ENCODE measurements around the gene ZNF484.
"Not testable (repeated sequence)": the region's sequence is repeated elsewhere in the genome, so short reads cannot be mapped to it uniquely, and the experiment has no call there.

ZNF484 gene

DNA sequence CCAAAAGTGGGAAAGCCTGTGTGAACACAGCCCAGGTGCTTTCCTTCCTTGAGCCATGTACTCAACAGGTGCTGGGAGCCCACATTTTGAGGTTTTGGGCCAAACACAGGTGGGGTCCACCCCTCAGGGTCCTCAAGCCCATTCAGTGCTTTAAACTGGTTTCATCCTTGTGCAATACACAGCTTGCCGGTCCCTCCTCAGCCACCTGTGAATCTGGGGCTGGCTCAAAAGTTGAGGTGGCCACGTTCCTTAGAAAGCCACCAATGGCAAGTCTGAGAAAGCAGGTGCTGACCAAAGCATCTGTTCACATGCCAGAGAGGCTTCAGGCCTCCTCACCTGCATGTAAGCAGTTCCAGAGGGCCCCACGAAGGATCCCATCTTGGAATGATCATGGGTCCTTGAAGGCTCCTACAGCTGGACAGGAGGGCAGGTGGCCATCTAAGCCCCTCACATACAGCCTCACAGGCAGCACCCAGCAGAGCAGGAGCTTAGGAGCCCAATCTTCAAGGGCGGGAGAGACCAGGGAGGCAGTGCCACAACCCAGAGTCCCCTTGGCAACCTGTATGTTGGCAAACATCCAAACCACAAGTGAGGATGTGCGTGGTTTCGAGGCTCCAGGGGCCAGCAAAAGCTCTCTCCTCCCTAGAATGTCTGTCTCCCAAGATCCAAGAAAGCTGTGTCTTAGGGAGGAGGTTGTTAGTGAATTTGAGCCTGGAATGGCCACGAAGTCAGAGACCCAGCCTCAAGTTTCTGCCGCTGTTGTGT, 9.2 kb upstream of the ZNF484 start:
- not testable (repeated sequence) for H3K4me3 Mint-ChIP-seq
- H3K27me3 Mint-ChIP-seq, result peaks cover 23% of the 10 kb centered on the region

DNA sequence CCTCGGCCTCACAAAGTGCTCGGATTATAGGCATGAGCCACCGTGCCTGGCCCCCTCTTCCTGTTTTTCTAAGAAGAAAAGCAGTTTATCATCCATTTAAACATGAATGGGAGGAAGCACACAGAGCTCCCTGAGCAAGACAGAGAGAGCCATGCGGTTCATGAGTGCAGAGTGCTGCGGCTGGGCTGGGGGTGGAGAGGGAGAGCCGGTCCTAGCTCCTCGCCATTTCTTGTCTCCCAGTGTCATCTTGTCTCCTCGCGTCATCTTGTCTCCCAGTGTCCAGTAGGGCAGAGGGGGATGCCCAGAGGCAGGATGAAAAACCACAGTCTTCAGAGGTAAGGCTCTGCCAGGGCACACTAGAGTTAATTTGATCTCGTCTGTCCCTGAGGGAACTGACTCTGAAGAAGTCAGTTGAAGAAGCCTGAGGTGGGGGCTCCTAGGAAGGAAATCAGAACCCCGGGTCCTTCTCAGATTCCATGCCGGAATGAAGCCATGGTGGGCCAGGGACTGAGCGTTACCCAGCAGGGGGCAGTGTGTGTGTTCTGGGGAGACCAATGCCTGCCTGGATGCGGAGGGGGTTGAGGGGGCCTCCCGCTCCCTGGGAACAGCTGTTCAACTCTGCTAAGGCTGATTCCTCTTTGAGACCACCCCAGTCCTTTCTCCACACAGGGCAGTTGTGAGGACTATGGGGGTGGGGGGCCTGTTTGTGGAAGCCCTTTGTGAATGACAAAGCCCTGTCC, 6.0 kb upstream of the ZNF484 start:
- H3K27ac Mint-ChIP-seq, H3K9me3 Mint-ChIP-seq: not testable (repeated sequence)
- peaks cover 28% of the 10 kb centered on the region for H3K4me1 Mint-ChIP-seq

More for the DNA sequence above, 9.2 kb upstream of the ZNF484 start:
- H3K9me3 Mint-ChIP-seq, H3K27ac Mint-ChIP-seq, H3K36me3 Mint-ChIP-seq, CTCF ChIA-PET: not testable (repeated sequence)
- DNase-seq, result peak; percentile 65
- H3K4me1 Mint-ChIP-seq, result peaks cover 31% of the 10 kb centered on the region

DNA sequence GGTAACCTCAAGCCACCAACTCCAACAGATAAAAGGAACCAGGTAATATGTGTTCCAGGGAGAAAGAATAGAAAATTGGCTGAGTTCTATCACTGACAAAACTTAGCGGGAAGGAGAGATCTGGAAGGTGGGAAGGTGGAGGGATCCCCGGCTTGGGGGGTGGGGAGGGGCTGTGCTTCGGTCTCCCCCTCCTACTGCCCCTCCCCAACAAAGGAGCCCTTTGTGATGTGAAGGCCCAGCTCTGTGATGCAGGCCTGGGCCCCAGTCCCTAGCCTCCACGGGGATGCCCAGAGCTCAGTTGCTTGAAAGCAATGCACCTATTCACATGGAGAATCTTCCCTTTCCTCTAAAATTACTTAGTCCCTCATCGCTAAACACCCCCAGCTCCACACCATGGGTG, 4.4 kb upstream of the ZNF484 start:
- CTCF ChIA-PET, result no interaction called here
- no peak overlapping the region for H3K27ac Mint-ChIP-seq
- H3K4me1 Mint-ChIP-seq, result peaks cover 25% of the 10 kb centered on the region

More for the DNA sequence above, 6.0 kb upstream of the ZNF484 start:
- CTCF ChIA-PET, H3K36me3 Mint-ChIP-seq, DNase-seq, H3K27me3 Mint-ChIP-seq, H3K4me3 Mint-ChIP-seq: not testable (repeated sequence)

DNA sequence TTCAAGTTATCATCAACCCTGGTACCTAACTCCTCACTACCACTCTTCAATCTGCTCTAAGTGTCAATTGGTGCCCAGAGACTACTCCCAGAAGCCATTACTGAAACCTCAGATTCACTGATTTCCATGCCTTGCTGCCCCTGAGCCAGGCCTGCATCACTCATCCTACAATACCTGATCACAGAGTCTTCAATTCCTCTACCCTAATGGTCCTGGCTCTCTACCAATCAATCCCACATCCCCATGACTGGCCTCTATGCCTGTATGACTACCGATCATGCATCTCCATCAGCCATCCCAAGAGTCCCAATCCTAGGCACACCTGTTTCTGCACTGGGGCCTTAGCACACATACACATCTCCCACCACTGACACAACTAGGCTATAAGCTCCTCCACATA, 2.5 kb downstream of the ZNF484 start:
- Mint-ChIP-seq H3K9me3 (no peaks in the 10 kb centered on the region), H3K4me1 (peaks cover 41% of the 10 kb centered on the region), H3K27ac (no peak overlapping the region), H3K4me3 (no peak overlapping the region), H3K36me3 (peaks cover 52% of the 10 kb centered on the region), H3K27me3 (no peaks in the 10 kb centered on the region)
- DNase-seq, result no peak
- CTCF ChIA-PET, result no interaction called here

More for the DNA sequence above, 4.4 kb upstream of the ZNF484 start:
- peaks cover 14% of the 10 kb centered on the region for H3K36me3 Mint-ChIP-seq
- H3K9me3 Mint-ChIP-seq, result no peaks in the 10 kb centered on the region
- DNase-seq, result no peak
- peaks cover 9% of the 10 kb centered on the region for H3K27me3 Mint-ChIP-seq
- H3K4me3 Mint-ChIP-seq, result no peak overlapping the region

DNA sequence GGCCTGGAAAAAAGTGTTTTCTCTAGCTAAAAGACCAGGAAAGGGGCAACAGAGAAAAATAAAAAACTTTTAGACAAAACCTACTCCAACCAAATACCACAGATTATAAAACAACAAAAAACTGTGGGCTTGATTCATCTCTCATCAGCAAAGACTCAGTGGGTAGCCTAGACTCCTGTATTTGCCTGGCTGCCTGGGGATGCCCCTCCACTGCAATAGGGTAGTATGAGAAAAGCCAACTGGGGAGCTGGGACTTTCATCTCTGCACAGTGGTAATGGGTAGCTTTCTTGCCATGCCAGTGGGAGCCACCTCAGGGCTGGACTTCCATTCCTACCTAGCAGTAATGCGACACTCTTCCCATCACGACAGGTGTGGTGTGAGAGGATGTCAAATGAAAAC, 7.5 kb downstream of the ZNF484 start:
- Mint-ChIP-seq H3K36me3 (peaks cover 66% of the 10 kb centered on the region), H3K27me3 (no peaks in the 10 kb centered on the region), H3K9me3 (peaks cover 3% of the 10 kb centered on the region), H3K4me3 (no peak overlapping the region), H3K27ac (no peak overlapping the region), H3K4me1 (peaks cover 12% of the 10 kb centered on the region)
- CTCF ChIA-PET, result no interaction called here
- no peak for DNase-seq

DNA sequence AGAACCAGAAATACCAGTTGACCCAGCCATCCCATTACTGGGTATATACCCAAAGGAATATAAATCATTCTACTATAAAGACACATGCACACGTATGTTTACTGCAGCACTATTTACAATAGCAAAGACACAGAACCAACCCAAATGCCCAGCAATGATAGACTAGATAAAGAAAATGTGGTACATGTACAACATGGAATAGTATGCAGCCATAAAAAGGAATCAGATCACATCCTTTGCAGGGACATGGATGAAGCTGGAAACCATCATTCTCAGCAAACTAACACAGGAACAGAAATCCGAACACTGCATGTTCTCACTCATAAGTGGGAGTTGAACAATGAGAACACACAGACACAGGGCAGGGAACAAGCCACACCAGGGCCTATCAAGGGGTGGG, 11.2 kb downstream of the ZNF484 start:
- H3K27me3 Mint-ChIP-seq, H3K9me3 Mint-ChIP-seq, H3K4me3 Mint-ChIP-seq, H3K4me1 Mint-ChIP-seq, CTCF ChIA-PET, H3K27ac Mint-ChIP-seq, DNase-seq: not testable (repeated sequence)
- H3K36me3 Mint-ChIP-seq, result peaks cover 76% of the 10 kb centered on the region

DNA sequence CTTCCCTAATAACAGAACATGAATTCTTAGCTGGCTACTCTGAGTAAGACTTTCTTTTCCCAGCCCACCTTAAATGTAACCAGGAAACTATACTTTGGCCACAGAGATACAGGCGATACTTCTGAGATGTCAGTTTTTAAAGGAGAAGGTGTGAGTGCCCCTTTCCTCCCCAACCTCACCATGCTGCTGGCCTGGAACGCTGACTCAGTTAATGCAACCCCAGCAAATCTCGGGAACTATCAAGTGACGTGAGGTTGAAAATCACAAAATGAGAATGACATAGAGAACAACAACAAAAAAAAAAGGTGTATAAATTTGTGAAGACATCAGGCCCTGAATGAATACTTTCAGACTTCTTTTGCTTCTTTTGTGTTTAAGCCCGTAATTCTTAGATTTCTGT, 13.7 kb downstream of the ZNF484 start:
- Mint-ChIP-seq H3K27ac (no peak overlapping the region), H3K4me3 (no peak overlapping the region), H3K36me3 (peaks cover 77% of the 10 kb centered on the region), H3K9me3 (peaks cover 12% of the 10 kb centered on the region), H3K27me3 (no peaks in the 10 kb centered on the region), H3K4me1 (peaks cover 9% of the 10 kb centered on the region)
- CTCF ChIA-PET, result no interaction called here
- DNase-seq, result no peak

DNA sequence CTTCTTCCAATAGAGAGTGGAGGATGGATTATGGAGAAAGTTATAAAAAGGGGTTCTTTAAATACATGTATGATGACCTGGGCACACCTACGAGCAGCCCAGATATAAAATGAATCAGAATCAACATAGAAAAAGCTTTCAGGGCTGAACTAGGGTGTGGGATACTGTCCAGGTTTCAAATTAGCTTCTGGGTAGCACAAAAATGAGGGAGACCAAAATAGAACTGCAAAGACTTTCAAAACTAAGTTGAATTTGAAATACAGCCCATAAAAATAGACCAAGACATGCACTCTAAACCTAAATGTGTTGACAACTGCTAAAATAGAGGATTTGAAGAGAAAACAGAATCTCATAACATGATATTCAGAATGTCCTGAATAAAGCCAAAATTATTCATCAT, 17.0 kb downstream of the ZNF484 start:
- CTCF ChIA-PET, result no interaction called here
- Mint-ChIP-seq H3K4me3 (no peak overlapping the region), H3K27me3 (no peaks in the 10 kb centered on the region), H3K36me3 (peaks cover 75% of the 10 kb centered on the region), H3K9me3 (peaks cover 9% of the 10 kb centered on the region), H3K4me1 (peaks cover 6% of the 10 kb centered on the region), H3K27ac (no peak overlapping the region)
- DNase-seq, result no peak

DNA sequence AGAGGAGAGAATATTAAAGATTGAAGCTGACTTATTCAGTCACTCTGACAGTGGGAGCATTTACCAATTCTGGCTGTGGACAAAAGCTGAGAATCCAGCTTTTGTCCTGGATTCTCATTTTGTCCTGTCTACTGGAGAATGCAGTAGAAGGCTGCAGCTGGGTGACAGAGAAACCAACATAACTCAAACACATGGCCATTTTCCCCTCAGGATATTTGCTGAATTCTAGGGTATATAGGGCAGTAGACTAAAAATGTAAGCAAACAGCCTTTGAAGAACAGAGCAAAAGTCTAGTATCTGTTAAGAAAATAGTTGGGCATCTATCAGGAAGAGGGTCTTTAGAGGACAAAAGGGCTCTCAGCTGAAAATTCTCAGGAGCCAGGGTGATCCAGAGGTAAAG, 20.6 kb downstream of the ZNF484 start:
- DNase-seq, result no peak
- CTCF ChIA-PET, result interaction anchor here (0.7 kb wide), 1 partner anchor 59 kb away, joined by 3 read pairs; no protein-coding TSS in a partner anchor
- H3K36me3 Mint-ChIP-seq, result peaks cover 79% of the 10 kb centered on the region
- peaks cover 5% of the 10 kb centered on the region for H3K4me1 Mint-ChIP-seq
- H3K4me3 Mint-ChIP-seq, result no peak overlapping the region
- no peak overlapping the region for H3K27ac Mint-ChIP-seq
- no peaks in the 10 kb centered on the region for H3K27me3 Mint-ChIP-seq
- H3K9me3 Mint-ChIP-seq, result peaks cover 8% of the 10 kb centered on the region

DNA sequence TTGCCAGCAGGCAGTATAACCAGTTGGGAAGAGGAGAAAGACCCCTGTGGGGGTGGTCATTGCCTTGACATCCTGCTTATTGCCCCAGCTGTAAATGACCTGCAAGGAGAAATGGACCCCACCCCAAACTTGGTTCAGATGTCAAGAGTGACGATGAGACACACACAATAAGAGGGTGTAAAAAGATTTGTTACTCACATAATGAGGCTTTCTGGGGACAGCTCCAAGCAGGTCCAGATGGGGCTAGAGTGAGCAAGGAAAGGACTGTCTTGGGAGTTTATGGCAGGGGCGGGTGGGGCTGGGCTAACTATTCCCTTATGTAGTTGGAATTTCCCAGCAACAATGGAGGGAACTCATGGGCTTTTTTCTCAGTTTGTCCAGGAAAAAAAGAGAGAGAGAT, 24.1 kb downstream of the ZNF484 start:
- Mint-ChIP-seq H3K4me1 (no peaks in the 10 kb centered on the region), H3K9me3 (peaks cover 16% of the 10 kb centered on the region), H3K36me3 (peaks cover 81% of the 10 kb centered on the region), H3K27me3 (no peaks in the 10 kb centered on the region), H3K4me3 (no peak overlapping the region), H3K27ac (no peak overlapping the region)
- no peak for DNase-seq
- CTCF ChIA-PET, result no interaction called here

DNA sequence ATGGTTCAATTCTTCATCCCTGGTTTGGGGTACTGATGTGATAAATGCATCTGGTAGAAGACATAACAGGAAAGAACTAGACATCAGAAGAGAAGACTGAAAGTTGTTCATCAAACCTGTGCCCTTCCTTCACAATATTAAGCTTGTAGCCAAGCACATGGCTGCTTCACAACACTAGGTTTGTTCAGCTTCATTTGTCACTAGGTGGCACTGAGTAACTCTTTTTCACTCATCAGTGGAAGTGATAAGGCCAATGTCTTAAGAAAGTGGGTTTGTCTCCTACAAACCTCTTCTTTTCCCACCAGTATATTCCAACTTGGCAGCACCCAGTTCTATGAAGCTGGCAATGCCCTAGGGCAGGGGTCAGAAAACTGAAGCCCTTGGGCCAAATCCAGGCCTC, 26.9 kb downstream of the ZNF484 start:
- Mint-ChIP-seq H3K27ac (no peak overlapping the region), H3K27me3 (no peaks in the 10 kb centered on the region), H3K36me3 (peaks cover 88% of the 10 kb centered on the region), H3K9me3 (peaks cover 42% of the 10 kb centered on the region), H3K4me1 (no peaks in the 10 kb centered on the region), H3K4me3 (no peak overlapping the region)
- no peak for DNase-seq
- CTCF ChIA-PET, result no interaction called here

DNA sequence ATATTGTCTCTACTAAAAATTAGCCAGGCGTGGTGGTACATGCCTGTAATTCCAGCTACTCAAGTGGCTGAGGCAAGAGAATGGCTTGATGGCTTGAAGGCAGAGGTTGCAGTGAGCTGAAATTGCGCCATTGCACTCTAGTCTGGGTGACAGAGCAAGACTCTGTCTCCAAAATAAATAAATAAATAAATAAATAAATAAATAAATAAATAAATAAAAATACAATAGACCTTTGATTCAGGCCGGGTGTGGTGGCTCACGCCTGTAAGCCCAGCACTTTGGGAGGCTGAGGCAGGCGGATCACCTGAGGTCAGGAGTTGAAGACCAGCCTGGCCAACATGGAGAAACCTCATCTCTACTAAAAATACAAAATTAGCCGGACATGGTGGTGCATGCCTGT, 29.1 kb downstream of the ZNF484 start:
- H3K4me1 Mint-ChIP-seq, H3K27me3 Mint-ChIP-seq, CTCF ChIA-PET, H3K27ac Mint-ChIP-seq, H3K4me3 Mint-ChIP-seq, DNase-seq: not testable (repeated sequence)
- H3K36me3 Mint-ChIP-seq, result peaks cover 82% of the 10 kb centered on the region
- H3K9me3 Mint-ChIP-seq, result peaks cover 56% of the 10 kb centered on the region

DNA sequence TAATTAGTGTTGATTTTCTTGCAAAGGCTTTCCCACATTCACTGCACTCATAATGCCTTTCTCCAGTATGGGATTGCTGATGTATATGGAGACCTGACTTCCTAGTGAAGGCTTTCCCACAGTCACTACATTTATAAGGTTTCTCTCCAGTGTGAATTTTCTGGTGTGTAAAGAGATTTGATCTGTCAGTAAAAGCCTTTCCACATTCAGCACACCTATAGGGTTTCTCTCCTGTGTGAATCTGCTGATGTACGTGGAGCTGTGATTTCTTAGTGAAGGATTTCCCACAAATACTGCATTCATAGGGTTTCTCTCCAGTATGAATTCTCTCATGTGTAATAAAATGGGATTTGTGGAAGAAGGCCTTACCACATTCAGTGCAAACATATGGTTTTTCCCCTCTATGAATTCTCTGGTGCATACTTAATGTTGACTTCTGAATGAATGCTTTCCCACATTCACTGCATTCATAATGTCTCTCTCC, 31.1 kb downstream of the ZNF484 start:
- H3K27ac Mint-ChIP-seq, result no peak overlapping the region
- H3K9me3 Mint-ChIP-seq, result peaks cover 60% of the 10 kb centered on the region
- H3K4me1 Mint-ChIP-seq, result no peaks in the 10 kb centered on the region
- no peaks in the 10 kb centered on the region for H3K27me3 Mint-ChIP-seq
- CTCF ChIA-PET, result no interaction called here
- DNase-seq, result no peak
- H3K36me3 Mint-ChIP-seq, result peaks cover 77% of the 10 kb centered on the region
- no peak overlapping the region for H3K4me3 Mint-ChIP-seq

DNA sequence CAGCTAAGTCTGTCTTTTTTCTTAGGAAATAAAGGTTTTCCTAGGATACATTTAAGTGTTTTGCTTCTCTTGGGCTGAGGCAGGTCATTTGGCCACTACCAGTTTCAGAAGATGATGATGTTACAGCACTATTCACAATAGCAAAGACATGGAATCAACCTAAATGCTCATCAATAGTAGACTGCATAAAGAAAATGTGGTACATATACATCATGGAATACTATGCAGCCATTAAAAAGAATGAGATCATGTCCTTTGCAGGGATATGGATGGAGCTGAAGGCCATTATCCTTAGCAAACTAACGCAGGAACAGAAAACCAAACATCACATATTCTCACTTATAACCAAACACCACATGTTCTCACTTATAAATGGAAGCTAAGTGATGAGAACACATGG, 39.4 kb downstream of the ZNF484 start:
- H3K27me3 Mint-ChIP-seq, H3K27ac Mint-ChIP-seq, CTCF ChIA-PET, DNase-seq, H3K4me3 Mint-ChIP-seq, H3K4me1 Mint-ChIP-seq: not testable (repeated sequence)
- H3K36me3 Mint-ChIP-seq, result peaks cover 21% of the 10 kb centered on the region
- peaks cover 44% of the 10 kb centered on the region for H3K9me3 Mint-ChIP-seq

DNA sequence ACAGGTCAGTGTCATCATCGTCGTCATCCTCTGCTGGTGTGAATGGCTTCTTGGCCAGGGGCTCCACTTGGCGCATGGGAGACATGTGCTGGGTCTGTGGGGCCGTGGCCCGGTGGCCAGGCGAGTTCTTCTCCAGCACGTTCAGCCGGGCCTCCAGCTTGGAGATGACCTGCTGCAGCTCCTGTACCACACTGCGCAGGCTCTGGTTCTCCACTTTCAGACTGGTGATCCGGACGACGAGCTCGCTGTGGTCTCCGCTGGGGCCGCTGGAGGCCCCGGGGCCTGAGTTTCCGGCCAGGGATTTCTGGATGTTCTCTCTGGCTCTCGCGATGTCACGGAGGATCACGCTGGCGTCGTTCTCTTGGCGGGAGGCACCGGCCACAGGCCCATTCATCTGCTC, 40.6 kb downstream of the ZNF484 start:
- CTCF ChIA-PET, result interaction anchor here (0.5 kb wide), 1 partner anchor 12 kb away, joined by 3 read pairs; no protein-coding TSS in a partner anchor
- H3K27me3 Mint-ChIP-seq, result peaks cover 4% of the 10 kb centered on the region
- H3K4me1 Mint-ChIP-seq, result no peaks in the 10 kb centered on the region
- H3K36me3 Mint-ChIP-seq, result peaks cover 13% of the 10 kb centered on the region
- DNase-seq, result no peak
- H3K9me3 Mint-ChIP-seq, result peaks cover 46% of the 10 kb centered on the region
- no peak overlapping the region for H3K27ac Mint-ChIP-seq
- no peak overlapping the region for H3K4me3 Mint-ChIP-seq

All from activated naive CD4-positive, alpha-beta T cell treated with anti-CD3 and anti-CD28 coated beads, Interleukin-2, amount 10 ng/mL, durations not matched to agents 7 days and 5 days (primary cell).